GM12891 (cell line): ENCODE results near the gene MAGEB4.

Experiments
- POLR2A ChIP-seq: IDR thresholded peaks from 2 replicates; pipeline ENCODE4 v1.6.1; 2011; ENCODE audit warnings: low read depth, low read length, control low read depth
- POLR2AphosphoS5 ChIP-seq: IDR thresholded peaks from 2 replicates; pipeline ENCODE4 v1.6.1; 2011; ENCODE audit warnings: low read depth, low read length, control low read depth
- SPI1 ChIP-seq: IDR thresholded peaks from 2 replicates; pipeline ENCODE4 v1.6.1; 2011; ENCODE audit warnings: low read depth, low read length, control low read depth
- TAF1 ChIP-seq: IDR thresholded peaks from 2 replicates; pipeline ENCODE4 v1.6.1; 2011; ENCODE audit warnings: low read depth, low read length, control low read depth

- TF ChIP-seq POLR2AphosphoS5 (no peak), POLR2A (no peak), TAF1 (no peak), SPI1 (no peak)
Observed at GRCh38 chrX:30196322-30196721, 45.5 kb upstream of the MAGEB4 start.
